Measurements from ENCODE around the gene MDP1. TPM values are rescaled to one million over a fixed set of nuclear protein-coding genes. Genes with fewer than 3 reads are reported as not detected.

The MDP1 gene
- total RNA-seq, 1 donor: 14.8 TPM

DNA sequence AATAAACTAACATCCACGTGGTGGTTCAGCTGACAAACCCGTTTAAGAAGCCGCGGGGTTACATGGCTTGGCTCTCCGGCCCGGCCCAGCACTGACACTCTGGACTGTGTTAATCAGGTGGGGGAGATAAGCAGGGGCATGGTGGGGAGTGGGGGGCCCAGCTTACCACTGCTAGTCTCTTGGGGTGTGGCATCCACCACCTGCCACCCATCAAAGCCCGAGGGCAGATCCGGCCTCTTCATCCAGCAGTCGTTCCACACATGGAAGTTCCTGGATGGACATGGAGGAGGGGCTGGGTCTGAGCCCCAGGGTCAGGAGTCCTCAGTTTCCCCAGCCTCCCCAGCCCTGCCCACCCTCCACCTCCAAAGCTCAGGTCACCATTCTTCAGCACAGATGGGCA, 42.3 kb upstream of the MDP1 start:
- no peak overlapping the region for H3K4me2 ChIP-seq (ENCODE audit: insufficient read depth, low read length)
- no peaks in the 10 kb centered on the region for H3K4me1 ChIP-seq (ENCODE audit: insufficient read depth, low read length)
- TF ChIP-seq, protein P1, sequence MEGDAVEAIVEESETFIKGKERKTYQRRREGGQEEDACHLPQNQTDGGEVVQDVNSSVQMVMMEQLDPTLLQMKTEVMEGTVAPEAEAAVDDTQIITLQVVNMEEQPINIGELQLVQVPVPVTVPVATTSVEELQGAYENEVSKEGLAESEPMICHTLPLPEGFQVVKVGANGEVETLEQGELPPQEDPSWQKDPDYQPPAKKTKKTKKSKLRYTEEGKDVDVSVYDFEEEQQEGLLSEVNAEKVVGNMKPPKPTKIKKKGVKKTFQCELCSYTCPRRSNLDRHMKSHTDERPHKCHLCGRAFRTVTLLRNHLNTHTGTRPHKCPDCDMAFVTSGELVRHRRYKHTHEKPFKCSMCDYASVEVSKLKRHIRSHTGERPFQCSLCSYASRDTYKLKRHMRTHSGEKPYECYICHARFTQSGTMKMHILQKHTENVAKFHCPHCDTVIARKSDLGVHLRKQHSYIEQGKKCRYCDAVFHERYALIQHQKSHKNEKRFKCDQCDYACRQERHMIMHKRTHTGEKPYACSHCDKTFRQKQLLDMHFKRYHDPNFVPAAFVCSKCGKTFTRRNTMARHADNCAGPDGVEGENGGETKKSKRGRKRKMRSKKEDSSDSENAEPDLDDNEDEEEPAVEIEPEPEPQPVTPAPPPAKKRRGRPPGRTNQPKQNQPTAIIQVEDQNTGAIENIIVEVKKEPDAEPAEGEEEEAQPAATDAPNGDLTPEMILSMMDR (IDR thresholded peaks at IDR 0.05; ENCODE audit: extremely low read depth, low read depth, low read length): no peak
- no peak overlapping the region for H3K27ac ChIP-seq (ENCODE audit: low read depth, low read length)
- no peaks in the 10 kb centered on the region for H3K27me3 ChIP-seq (ENCODE audit: insufficient read depth, low read length)
- no peak overlapping the region for H3K4me3 ChIP-seq (ENCODE audit: insufficient read depth, low read length)
- H2AFZ ChIP-seq (ENCODE audit: low read length): no peak overlapping the region
- H3K79me2 ChIP-seq (ENCODE audit: insufficient read depth, low read length): no peaks in the 10 kb centered on the region
- H3K9me3 ChIP-seq (ENCODE audit: low read depth, low read length): no peaks in the 10 kb centered on the region
- no peaks in the 10 kb centered on the region for H3K36me3 ChIP-seq (ENCODE audit: insufficient read depth, low read length)
- DNase-seq (ENCODE audit: insufficient read length, low spot score, missing footprints): no peak
- no peaks in the 10 kb centered on the region for H4K20me1 ChIP-seq (ENCODE audit: insufficient read depth, low read length)

DNA sequence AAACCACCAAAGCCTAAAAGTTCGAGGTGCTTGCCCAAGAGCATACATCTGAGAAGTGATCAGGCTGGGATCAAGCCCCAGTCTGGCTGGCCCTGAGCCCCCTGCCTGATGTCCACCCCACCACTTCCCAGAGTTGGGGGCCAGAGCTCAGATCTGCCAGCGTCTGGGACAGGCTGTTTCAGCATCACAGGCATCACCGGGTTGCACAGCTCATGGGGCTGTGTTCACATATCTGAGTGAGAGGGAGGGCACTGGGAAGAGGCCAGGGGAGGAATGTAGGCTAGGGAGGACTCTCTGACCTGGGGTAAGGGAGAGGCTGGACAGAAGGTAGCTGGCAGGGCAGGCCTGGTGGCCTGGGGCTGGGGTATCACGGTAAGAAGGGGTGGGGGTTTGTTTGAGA, 41.1 kb upstream of the MDP1 start:
- Histone ChIP-seq H3K27me3 (ENCODE audit: insufficient read depth, low read length) (no peaks in the 10 kb centered on the region), H4K20me1 (ENCODE audit: insufficient read depth, low read length) (no peaks in the 10 kb centered on the region), H3K9me3 (ENCODE audit: low read depth, low read length) (no peaks in the 10 kb centered on the region), H3K4me2 (ENCODE audit: insufficient read depth, low read length) (no peak overlapping the region), H3K4me3 (ENCODE audit: insufficient read depth, low read length) (no peak overlapping the region), H3K36me3 (ENCODE audit: insufficient read depth, low read length) (no peaks in the 10 kb centered on the region), H2AFZ (ENCODE audit: low read length) (no peak overlapping the region), H3K4me1 (ENCODE audit: insufficient read depth, low read length) (peaks cover 2% of the 10 kb centered on the region), H3K79me2 (ENCODE audit: insufficient read depth, low read length) (no peaks in the 10 kb centered on the region), H3K27ac (ENCODE audit: low read depth, low read length) (no peak overlapping the region)
- DNase-seq (ENCODE audit: insufficient read length, low spot score, missing footprints): no peak
- TF ChIP-seq, protein P1 (IDR thresholded peaks at IDR 0.05; ENCODE audit: extremely low read depth, low read depth, low read length): no peak

DNA sequence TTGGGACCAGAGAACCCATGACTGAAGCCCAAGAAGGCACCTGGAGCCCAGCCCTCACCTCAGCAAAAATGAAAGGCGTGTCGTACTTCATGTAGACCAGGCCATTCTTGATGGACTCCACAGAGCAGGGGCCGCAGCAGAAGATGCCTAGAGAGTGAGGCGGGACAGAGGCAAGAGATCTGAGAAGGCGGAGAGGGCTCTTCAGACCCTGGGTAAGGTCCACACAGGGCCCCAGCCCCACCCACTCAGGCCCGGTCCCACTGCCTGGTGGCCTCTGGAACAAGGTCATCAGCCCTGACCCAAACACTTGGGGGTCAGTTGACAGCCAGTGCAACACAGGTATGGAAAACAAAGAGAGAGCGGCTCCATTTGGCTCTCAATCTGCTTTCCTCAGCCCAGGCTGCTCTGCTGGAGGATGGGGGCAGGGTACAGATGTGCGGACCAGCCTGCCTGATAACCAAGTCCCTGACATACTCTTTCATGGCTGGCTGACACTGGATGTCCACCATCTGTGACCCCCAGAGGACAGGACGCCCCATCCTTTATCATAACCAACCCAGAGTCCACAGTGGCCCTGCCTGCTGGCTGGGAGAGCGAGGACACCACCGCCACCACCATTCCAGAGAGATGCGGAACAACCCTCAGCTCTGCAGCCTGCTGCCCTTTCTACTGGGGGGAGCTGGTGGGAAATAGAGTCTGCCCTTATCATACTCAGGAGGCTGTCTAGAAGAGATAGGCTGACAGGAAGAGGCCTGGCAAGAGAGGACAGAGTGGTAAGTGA, 40.3 kb upstream of the MDP1 start:
- peaks cover 8% of the 10 kb centered on the region for H3K4me1 ChIP-seq (ENCODE audit: insufficient read depth, low read length)
- DNase-seq (ENCODE audit: insufficient read length, low spot score, missing footprints): no peak
- no peak overlapping the region for H3K4me3 ChIP-seq (ENCODE audit: insufficient read depth, low read length)
- H4K20me1 ChIP-seq (ENCODE audit: insufficient read depth, low read length): no peaks in the 10 kb centered on the region
- no peaks in the 10 kb centered on the region for H3K36me3 ChIP-seq (ENCODE audit: insufficient read depth, low read length)
- H3K4me2 ChIP-seq (ENCODE audit: insufficient read depth, low read length): no peak overlapping the region
- no peaks in the 10 kb centered on the region for H3K79me2 ChIP-seq (ENCODE audit: insufficient read depth, low read length)
- H3K27me3 ChIP-seq (ENCODE audit: insufficient read depth, low read length): no peaks in the 10 kb centered on the region
- no peak overlapping the region for H3K27ac ChIP-seq (ENCODE audit: low read depth, low read length)
- TF ChIP-seq, protein P1 (IDR thresholded peaks at IDR 0.05; ENCODE audit: extremely low read depth, low read depth, low read length): no peak
- H3K9me3 ChIP-seq (ENCODE audit: low read depth, low read length): no peaks in the 10 kb centered on the region
- H2AFZ ChIP-seq (ENCODE audit: low read length): no peak overlapping the region

DNA sequence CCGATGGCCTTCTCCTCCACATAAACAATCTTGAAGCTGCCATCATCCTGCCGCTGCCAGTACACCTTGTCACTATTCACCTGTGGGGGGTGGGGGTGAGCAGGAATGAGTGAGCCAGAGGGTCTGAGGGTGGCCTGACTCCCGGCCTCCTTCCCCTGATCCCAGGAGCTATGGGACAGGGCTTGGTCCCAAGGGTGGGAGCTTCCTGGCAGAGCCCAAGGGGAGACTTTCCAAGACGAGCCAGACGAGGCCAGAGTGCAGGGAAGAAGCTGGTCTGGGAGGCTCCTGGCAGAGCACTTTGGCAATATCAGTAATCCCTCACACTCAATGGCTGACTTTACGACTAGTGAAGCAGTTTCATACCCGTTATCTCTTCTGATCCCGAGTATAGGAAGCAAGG, 39.6 kb upstream of the MDP1 start:
- Histone ChIP-seq H3K27ac (ENCODE audit: low read depth, low read length) (no peak overlapping the region), H2AFZ (ENCODE audit: low read length) (no peak overlapping the region)
- TF ChIP-seq, protein P1 (IDR thresholded peaks at IDR 0.05; ENCODE audit: extremely low read depth, low read depth, low read length): no peak

More for the DNA sequence above, 39.6 kb upstream of the MDP1 start:
- H3K4me1 ChIP-seq (ENCODE audit: insufficient read depth, low read length): peaks cover 8% of the 10 kb centered on the region
- H3K4me2 ChIP-seq (ENCODE audit: insufficient read depth, low read length): no peak overlapping the region
- H3K9me3 ChIP-seq (ENCODE audit: low read depth, low read length): no peaks in the 10 kb centered on the region
- H3K4me3 ChIP-seq (ENCODE audit: insufficient read depth, low read length): no peak overlapping the region
- H3K79me2 ChIP-seq (ENCODE audit: insufficient read depth, low read length): no peaks in the 10 kb centered on the region
- H3K27me3 ChIP-seq (ENCODE audit: insufficient read depth, low read length): no peaks in the 10 kb centered on the region
- no peaks in the 10 kb centered on the region for H3K36me3 ChIP-seq (ENCODE audit: insufficient read depth, low read length)
- DNase-seq (ENCODE audit: insufficient read length, low spot score, missing footprints): no peak
- no peaks in the 10 kb centered on the region for H4K20me1 ChIP-seq (ENCODE audit: insufficient read depth, low read length)

Measured in osteoblast (primary cell).